Lower leg skin (tissue), 4 donors: ENCODE measurements around the gene ATP9A. TPM values are rescaled to one million over a fixed set of nuclear protein-coding genes. Genes with fewer than 3 reads are reported as not detected.

Experiments
- DNase-seq, 2 donors: peaks; one replicate each; pipeline ENCODE4 v3.0.0-alpha.2; 2019; ENCODE audit warnings: low spot score in 2 of 2
- H3K4me3 ChIP-seq: fragments of 200-600 bp; sonication (generic); 2 replicates; pipeline ENCODE4 v1.5.1; 2017; ENCODE audit warnings: mild to moderate bottlenecking, low read depth; ENCODE audit not compliant: poor library complexity, severe bottlenecking
- POLR2A ChIP-seq, 2 donors: fragments of 450-650 bp; IDR thresholded peaks; one replicate each; pipeline ENCODE4 v1.6.1; 2016 to 2017; ENCODE audit warnings: antibody characterized with exemption in 2 of 2, mild to moderate bottlenecking in 1 of 2, moderate library complexity in 1 of 2
- WGBS, 2 donors: methylation state at CpG; one replicate each; pipeline ENCODE4 v1.1.5; 2018; 5-methylcytosine and 5-hydroxymethylcytosine counted together
- intact Hi-C: fragments of 100-400 bp; cut with DNase I; formaldehyde crosslinking; loops from one replicate; pipeline ENCODE4 v1.15.0; 2023; ENCODE audit warnings: low total_unique reads
- total RNA-seq, 4 donors: library from RNA; depleted of rRNA; stranded (reverse); fragments of >200 nt; gene quantifications; one replicate each; pipeline ENCODE4 v1.1.0, GENCODE V29; 2016
- TF ChIP-seq, protein P1 (sequence below), 3 donors: fragments of 450-650 bp; IDR thresholded peaks; one replicate each; pipeline ENCODE4 v1.5.1; 2016; ENCODE audit warnings: antibody characterized with exemption in 3 of 3, mild to moderate bottlenecking in 3 of 3, moderate library complexity in 2 of 3

The ATP9A gene
- total RNA-seq, 4 donors from 2014 or later = 14.1 to 23.6 (median 16.1) TPM

DNA sequence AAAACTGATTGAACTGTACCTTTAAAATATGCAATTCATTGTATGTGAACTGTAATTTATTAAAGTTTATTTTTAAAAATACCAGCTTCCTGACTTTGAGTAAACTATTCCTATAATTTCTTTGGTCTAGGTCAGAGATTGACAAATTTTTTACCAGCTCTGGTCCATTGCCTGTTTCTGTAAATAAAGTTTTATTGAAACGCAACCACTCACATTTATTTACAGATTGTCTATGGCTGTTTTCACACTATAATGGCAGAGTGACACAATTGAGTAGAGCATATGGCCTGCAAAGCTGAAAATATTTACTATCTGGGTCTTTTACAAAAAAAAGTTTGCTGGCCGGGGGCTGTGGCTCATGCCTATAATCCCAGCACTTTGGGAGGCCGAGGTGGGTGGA is 192.7 kb downstream of the ATP9A start:
- TF ChIP-seq POLR2A (IDR thresholded peaks at IDR 0.05) = no peak
- TF ChIP-seq, protein P1, sequence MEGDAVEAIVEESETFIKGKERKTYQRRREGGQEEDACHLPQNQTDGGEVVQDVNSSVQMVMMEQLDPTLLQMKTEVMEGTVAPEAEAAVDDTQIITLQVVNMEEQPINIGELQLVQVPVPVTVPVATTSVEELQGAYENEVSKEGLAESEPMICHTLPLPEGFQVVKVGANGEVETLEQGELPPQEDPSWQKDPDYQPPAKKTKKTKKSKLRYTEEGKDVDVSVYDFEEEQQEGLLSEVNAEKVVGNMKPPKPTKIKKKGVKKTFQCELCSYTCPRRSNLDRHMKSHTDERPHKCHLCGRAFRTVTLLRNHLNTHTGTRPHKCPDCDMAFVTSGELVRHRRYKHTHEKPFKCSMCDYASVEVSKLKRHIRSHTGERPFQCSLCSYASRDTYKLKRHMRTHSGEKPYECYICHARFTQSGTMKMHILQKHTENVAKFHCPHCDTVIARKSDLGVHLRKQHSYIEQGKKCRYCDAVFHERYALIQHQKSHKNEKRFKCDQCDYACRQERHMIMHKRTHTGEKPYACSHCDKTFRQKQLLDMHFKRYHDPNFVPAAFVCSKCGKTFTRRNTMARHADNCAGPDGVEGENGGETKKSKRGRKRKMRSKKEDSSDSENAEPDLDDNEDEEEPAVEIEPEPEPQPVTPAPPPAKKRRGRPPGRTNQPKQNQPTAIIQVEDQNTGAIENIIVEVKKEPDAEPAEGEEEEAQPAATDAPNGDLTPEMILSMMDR (IDR thresholded peaks at IDR 0.05) = no peak
- 96% methylated on average over 3 of the region's 3 CpGs for WGBS, 2 donors
- intact Hi-C loops = no loop called here
- H3K4me3 ChIP-seq = no peak overlapping the region
- DNase-seq = no peak

- no peak overlapping the region for H3K4me3 ChIP-seq
- no peak for DNase-seq
- 89 to 92% methylated on average over 6 of the region's 6 CpGs for WGBS, 2 donors
- no peak for TF ChIP-seq POLR2A (IDR thresholded peaks at IDR 0.05)
- TF ChIP-seq, protein P1 (IDR thresholded peaks at IDR 0.05) = no peak
- intact Hi-C loops = no loop called here
Observed at GRCh38 chr20:51574248-51575033, 193.7 kb downstream of the ATP9A start.

- TF ChIP-seq, protein P1 (IDR thresholded peaks at IDR 0.05) = no peak
- intact Hi-C loops = no loop called here
- WGBS, 2 donors = 23 to 51% methylated on average over 8 of the region's 8 CpGs
- DNase-seq = peak in 1 of 2 donors; percentile 72
- no peak overlapping the region for H3K4me3 ChIP-seq
Observed at GRCh38 chr20:51573576-51574243, 194.5 kb downstream of the ATP9A start.

DNA sequence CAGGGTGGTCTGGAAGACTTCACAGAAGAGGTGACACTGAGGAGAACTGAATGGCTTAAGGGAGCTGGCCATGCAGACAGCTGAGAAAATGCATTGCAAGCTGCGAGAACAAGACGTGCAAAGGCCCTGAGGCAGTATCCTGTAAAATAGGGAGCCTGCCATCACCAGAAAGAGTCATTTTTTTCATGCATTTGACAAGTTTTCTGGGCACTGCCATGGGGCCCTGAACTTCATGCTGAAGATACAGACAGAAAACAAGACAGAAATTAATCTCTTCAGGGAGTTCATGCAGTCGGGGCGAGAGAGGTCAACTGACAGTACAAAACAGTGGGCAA is 196.8 kb downstream of the ATP9A start:
- no peak overlapping the region for H3K4me3 ChIP-seq
- no peak for DNase-seq
- TF ChIP-seq POLR2A (IDR thresholded peaks at IDR 0.05) = no peak
- TF ChIP-seq, protein P1 (IDR thresholded peaks at IDR 0.05) = no peak
- 80 to 98% methylated on average over 4 of the region's 4 CpGs for WGBS, 2 donors
- intact Hi-C loops = no loop called here

DNA sequence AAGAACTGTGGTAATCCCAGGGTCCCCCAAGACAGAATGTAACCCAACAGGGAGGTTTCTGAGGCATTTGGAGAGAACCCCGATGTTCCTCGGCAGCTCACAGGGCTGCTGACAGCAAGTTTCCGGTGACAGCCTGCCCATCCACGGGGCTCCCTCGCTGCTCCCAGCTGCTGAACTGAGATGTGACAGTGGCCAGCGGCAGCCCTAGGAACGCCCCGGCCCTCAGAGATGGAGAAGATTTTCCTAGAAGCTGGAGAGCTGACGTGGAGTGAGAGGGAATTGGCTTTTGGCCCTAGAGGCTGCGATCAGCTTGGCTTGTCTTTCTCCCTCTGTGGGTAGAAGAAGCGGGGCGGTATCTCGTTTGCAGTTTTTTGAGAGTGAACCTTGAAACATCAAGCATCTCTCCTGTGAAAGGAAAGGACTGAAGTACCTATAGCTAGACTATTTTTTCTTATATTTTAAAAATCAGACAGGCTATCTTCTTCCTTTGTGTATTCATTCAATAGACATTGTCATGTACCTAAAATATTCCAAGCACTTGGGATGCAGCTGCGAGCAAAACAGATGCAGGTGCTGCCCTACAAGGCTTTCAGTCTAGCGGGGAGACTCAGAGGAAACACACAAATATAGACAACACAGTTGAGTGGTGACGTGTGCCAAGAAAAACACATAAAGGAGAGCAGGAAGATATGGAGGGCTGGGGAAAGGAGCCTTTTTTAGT is 197.3 kb downstream of the ATP9A start:
- peak; percentile 43 to 90 for DNase-seq
- no peak overlapping the region for H3K4me3 ChIP-seq
- TF ChIP-seq POLR2A (IDR thresholded peaks at IDR 0.05) = no peak
- TF ChIP-seq, protein P1 (IDR thresholded peaks at IDR 0.05) = no peak
- intact Hi-C loops = no loop called here
- WGBS, 2 donors = 39 to 43% methylated on average over 16 of the region's 16 CpGs
